ENCODE measurements around the gene DCAF15. TPM values are rescaled to one million over a fixed set of nuclear protein-coding genes. Genes with fewer than 3 reads are reported as not detected.

DCAF15 gene
- total and polyA plus RNA-seq, 3 donors from 2014 or later: 79.3 to 151 (median 82.6) TPM

- no peak for TF ChIP-seq POLR2A (IDR thresholded peaks at IDR 0.05)
- TF ChIP-seq CTCF (IDR thresholded peaks at IDR 0.05): no peak
- Histone ChIP-seq H3K36me3 (ENCODE audit: low read depth, missing control alignments) (no peaks in the 10 kb centered on the region), H3K27ac (peak overlapping the region; percentile 92 to 94), H3K4me3 (peak overlapping the region; percentile 95 to 99), H3K4me1 (peaks cover 23% of the 10 kb centered on the region), H3K27me3 (no peaks in the 10 kb centered on the region), H3K9me3 (no peaks in the 10 kb centered on the region)
- 17 to 24% methylated on average over 13 to 14 of the region's 14 CpGs for WGBS, 2 donors
- peak; percentile 73 for DNase-seq
- intact Hi-C loops (cut with DNase I; ENCODE audit: low total_unique reads): no loop called here
Observed at GRCh38 chr19:14004619-14005348, 52.5 kb downstream of the DCAF15 start.

- peak; percentile 95 for DNase-seq
- Histone ChIP-seq H3K27me3 (no peaks in the 10 kb centered on the region), H3K27ac (peak overlapping the region; percentile 92 to 94), H3K9me3 (no peaks in the 10 kb centered on the region), H3K4me3 (peak overlapping the region; percentile 95 to 99), H3K4me1 (peaks cover 23% of the 10 kb centered on the region), H3K36me3 (ENCODE audit: low read depth, missing control alignments) (no peaks in the 10 kb centered on the region)
- TF ChIP-seq CTCF (IDR thresholded peaks at IDR 0.05): no peak
- TF ChIP-seq POLR2A (IDR thresholded peaks at IDR 0.05): no peak
- 3 to 8% methylated on average over 13 to 35 of the region's 50 CpGs for WGBS, 2 donors
- intact Hi-C loops (cut with DNase I; ENCODE audit: low total_unique reads): no loop called here
Observed at GRCh38 chr19:14005349-14006084, 53.2 kb downstream of the DCAF15 start.

GRCh38 chr19:14006085-14006765 lies 53.9 kb downstream of the DCAF15 start, which contains the start of gene RFX1:
RFX1 (minus strand) TSS chr19:14006320; CDS start chr19:13993843, 12,477 bp downstream.
- WGBS, 2 donors: 0% methylated on average over 38 to 47 of the region's 58 CpGs
- TF ChIP-seq POLR2A (IDR thresholded peaks at IDR 0.05): no peak
- TF ChIP-seq CTCF (IDR thresholded peaks at IDR 0.05): peak in 2 of 3 experiments; percentile 16 to 31
- Histone ChIP-seq H3K4me1 (peaks cover 23% of the 10 kb centered on the region), H3K36me3 (ENCODE audit: low read depth, missing control alignments) (no peaks in the 10 kb centered on the region), H3K4me3 (peak within 1 kb of the TSS; percentile 95 to 99), H3K27ac (peak within 1 kb of the TSS; percentile 94 to 98), H3K27me3 (no peaks in the 10 kb centered on the region), H3K9me3 (no peaks in the 10 kb centered on the region)
- intact Hi-C loops (cut with DNase I; ENCODE audit: low total_unique reads): no loop called here
- peak; percentile 98 for DNase-seq

GRCh38 chr19:14006766-14007562 lies 54.7 kb downstream of the DCAF15 start:
- Histone ChIP-seq H3K36me3 (ENCODE audit: low read depth, missing control alignments) (no peaks in the 10 kb centered on the region), H3K4me1 (peaks cover 23% of the 10 kb centered on the region), H3K27ac (peak overlapping the region; percentile 94 to 98), H3K4me3 (peak overlapping the region; percentile 95 to 99), H3K9me3 (no peaks in the 10 kb centered on the region), H3K27me3 (no peaks in the 10 kb centered on the region)
- DNase-seq: no peak
- TF ChIP-seq CTCF (IDR thresholded peaks at IDR 0.05) (no peak), POLR2A (IDR thresholded peaks at IDR 0.05) (no peak)
- 5 to 8% methylated on average over 15 to 42 of the region's 56 CpGs for WGBS, 2 donors
- intact Hi-C loops (cut with DNase I; ENCODE audit: low total_unique reads): no loop called here
